ENCODE data around the gene ITGB1BP1.
"Not testable (repeated sequence)": the region's sequence is repeated elsewhere in the genome, so short reads cannot be mapped to it uniquely, and the experiment has no call there.

The ITGB1BP1 gene

DNA sequence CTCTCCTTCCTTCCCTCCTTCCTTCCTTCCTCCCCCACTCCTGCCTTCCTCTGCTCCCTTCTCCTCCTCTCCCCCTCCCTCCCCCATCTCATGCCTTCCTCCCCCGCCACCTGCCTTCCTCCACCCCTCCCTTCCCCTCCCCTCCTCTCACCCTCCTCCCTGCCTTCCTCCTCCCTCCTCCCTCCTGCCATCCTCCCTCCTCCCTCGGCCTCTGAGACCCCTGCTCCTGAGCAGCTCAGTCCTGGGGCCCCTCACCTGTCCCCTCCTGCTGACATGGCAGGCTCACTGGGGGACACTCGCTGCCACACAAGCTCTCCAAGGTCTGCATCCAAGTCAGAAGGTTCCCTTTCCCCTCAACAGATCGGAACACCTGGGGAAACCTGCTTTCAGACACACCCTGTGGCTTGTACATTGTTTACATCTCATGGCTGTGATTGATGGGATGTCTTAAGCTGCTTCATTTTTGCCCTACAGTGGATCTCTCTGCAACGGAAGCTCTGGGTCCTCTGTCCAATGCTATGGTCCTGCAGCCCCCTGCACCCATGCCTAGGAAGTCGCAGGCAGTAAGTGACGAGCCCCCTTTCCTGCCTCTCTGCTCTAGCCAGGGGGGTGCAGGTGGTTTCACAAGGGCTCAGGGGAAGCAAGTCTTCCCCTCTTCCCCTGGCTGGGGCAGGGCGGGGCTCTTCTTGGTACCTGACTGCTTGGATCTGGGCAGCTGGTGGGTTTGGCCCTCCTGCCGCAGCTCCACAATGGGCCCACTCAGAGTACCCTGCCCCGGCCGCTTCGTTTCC lies 22.9 kb downstream of the ITGB1BP1 start:
- DNase-seq, result no peak

DNA sequence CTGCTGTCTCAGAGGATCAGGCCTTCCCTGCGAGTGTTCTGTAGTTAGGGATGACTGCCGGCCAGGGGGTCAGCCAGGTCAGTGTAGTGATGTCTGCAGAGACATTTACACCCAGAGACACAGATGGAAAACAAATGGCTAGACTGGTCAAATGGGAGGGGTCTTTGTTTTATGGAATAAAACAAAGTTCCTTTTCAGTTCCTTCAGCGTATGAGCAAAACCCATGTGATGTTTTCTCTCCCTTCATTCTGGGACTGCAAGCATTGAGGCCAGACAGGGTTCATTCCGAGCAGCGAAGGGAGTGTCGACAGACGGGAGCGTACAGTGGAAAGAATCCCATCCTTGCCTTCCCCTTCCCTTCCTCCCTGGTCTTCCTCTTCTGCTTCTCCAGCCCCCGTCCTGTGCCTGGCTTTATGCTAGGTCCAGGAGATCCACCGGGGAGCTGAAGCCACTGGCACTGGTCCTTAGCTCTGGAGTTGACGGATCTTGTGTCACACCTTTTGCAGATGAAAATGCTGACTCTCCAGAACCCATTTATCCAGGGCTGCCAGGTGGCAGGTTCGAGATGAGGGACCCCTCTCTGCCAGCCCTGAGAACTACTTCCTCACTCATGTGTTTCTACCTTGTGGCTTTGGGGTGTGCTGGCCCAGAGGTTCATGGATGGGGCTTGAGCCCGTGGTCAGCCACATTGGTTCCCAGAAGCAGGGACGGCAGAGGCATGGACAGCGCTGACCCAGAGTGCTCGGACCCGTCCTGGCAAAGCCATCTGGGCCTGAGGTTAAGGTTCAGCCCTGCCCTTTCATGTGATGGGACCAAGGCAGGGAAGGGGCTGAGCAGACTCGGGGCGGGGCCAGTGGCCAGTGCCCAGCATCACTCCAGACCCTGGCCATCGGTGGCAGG lies 24.2 kb downstream of the ITGB1BP1 start:
- no peak for DNase-seq

DNA sequence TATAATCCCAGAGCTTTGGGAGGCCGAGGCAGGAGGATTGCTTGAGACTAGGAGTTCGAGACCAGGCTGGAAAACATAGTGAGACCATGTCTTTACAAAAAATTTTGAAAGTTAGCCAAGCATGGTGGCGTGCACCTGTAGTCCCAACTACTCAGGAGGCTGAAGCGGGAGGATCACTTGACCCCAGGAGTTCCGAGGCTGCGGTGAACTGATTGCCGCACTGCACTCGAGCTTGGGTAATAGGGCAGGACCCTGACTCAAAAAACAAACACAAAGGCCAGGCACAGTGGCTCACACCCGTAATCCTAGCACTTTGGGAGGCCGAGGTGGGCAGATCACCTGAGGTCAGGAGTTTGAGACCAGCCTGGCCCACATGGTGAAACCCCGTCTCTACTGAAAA lies 25.1 kb downstream of the ITGB1BP1 start:
- DNase-seq, result not testable (repeated sequence)

DNA sequence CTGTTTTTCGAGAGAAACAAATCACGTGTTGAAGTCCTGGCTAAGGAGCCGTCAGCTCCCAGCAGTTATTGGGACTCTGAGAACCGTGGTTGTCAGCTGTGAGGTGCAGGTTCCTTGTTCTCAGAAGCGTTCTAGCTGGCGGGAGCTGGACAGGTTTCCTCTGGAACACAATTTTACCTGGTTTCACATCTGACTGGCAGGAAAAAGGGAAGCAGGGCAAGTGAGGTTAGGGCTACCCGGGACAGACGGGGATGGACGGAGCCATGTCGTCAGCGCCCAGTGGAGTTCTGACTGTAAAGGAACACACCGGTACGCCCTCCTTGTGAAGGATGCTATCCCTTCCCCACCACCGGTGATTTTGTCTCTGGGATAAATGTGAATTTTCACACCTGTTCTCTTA lies 26.1 kb downstream of the ITGB1BP1 start:
- DNase-seq, result no peak

DNA sequence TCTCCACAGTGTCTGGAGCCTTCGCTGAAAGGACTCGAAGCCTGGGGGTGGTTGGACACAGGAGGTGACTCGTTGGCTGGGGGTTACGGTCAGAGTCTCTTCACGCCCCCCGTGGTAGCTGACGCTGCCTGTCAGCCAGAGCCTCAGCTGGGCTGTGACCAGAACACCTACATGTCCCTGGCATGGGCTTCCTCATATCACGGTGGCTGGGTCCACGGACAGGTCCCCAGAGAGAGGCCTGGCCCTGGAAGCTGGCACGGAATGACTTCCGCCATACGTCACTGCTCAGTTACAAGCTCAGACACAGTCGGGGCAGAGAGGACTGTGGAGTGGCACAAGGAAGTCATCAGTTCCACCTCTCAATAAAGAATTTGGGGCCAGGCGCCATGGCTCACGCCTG lies 28.5 kb downstream of the ITGB1BP1 start:
- no peak for DNase-seq

DNA sequence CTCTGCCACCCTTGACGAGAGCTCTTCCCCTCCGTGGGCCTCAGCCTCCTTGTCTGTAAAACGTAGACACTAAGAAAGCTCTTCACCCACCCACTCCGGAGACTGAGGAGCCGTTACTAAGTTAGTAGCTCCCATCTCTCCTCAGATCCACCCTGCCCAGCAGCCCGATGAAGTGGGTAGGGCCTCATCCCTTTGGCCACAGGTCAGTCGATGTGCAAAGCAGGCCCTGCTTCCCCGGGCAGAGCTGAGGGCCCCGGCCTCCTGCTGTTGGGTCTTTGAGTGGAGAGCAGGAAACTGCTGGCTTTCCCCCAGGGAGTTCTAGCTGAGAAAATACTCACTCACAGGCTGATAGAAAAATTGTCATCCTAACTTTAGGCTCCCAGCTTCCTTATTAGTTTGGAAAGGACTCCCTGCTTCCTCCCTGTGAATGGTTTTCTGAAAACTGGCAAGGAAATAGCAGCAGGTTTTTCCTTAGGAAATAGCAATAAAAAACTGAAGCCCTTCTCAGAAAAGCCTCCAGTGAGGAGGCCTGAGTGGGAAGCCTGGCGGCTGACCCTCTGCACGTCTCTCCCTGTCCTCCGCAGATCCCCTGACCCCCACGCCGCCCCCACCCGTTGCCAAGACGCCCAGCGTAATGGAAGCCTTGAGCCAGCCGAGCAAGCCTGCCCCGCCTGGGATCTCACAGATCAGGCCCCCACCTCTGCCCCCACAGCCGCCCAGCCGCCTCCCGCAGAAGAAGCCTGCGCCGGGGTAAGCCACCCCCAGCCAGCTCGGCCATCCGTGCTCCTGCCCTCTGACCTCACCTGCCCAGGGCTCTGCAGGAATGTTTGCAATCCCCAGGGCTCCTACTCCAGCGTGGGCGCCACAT lies 30.2 kb downstream of the ITGB1BP1 start:
- DNase-seq, result no peak

DNA sequence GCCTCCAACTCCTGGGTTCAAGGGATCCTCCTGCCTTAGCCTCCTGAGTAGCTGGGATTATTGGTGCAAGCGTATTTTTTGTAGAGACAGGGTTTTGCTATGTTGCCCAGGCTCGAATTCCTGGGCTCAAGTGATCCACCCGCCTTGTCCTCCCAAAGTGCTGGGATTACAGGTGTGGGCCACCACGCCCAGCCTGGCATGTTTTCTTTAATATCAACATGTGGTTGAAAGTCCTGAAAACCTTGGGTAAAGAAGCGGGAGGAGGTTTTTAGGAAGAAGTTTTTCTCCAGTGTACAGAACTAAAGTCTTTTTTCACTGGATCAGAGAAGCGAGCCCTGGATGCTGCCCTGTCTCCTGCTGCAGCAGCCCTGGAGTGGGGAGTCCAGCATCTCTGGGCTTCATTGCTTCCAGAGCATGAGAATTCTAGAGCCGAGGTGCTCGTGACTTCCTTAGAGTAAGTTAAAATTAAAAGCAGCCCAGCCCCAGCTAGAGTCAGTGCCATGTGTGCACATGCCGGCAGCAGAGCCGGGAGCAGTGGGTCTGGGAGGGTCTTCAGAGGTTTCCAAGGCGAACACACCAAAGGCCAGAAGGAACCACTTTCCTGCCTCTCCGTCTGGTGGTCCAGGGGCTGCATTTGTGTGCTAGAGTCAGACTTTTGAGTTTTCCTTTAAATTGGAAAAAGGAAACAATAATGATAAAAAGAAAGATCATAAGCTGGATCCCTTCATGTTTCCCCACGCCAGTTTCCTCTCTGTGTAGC lies 31.2 kb downstream of the ITGB1BP1 start:
- DNase-seq, result no peak

DNA sequence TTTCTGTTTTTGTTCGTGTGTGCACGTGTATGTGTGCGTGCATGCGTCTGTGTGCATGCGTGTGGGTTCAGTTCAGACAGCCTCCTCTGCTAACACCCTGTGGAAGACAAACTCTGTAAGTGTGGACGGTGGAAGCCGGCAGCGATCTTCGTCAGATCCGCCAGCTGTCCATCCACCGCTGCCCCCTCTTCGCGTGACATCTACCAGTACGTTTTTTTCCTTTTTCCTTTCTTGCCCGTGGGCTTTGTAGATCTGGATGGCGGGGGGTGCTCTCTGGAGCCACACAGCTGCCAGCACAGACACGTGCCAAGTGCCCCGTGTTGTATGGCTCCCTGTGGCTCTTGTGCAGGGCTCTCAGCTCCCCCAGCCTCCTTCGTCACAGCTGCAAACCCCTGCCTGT lies 32.3 kb downstream of the ITGB1BP1 start:
- no peak for DNase-seq

DNA sequence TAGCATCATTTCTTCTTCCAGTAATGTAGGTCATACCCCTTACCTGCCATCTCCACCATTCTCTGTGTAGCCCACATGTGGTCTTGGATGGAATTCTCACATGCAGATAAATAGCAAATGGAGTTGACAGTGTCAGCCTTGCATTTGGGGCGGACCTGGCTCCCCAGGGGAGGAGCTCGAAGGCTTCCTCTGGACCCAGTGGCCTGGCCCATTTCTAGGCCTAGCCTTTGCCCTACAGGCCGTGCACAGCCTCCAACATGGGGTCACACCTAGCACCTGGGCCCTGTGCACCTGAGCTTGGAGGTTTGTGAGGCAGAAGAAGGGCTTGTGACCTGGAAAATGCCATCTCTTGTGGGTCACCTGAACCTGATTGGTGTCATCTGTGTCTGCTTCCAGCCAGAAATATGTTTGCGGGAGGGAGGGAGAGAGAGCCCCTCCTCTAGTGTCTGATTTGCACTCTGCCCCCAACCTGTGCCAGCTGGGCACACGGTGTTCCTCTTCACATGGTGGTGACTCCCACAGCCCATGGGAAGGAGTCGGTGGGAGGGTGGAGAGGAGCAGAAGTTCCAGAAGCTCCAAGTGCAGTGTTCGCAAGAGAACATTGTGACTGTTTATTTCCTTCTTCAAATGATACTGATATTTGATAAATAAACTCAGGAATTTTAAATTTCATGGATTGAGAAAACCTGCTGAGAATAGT lies 33.0 kb downstream of the ITGB1BP1 start:
- no peak for DNase-seq

DNA sequence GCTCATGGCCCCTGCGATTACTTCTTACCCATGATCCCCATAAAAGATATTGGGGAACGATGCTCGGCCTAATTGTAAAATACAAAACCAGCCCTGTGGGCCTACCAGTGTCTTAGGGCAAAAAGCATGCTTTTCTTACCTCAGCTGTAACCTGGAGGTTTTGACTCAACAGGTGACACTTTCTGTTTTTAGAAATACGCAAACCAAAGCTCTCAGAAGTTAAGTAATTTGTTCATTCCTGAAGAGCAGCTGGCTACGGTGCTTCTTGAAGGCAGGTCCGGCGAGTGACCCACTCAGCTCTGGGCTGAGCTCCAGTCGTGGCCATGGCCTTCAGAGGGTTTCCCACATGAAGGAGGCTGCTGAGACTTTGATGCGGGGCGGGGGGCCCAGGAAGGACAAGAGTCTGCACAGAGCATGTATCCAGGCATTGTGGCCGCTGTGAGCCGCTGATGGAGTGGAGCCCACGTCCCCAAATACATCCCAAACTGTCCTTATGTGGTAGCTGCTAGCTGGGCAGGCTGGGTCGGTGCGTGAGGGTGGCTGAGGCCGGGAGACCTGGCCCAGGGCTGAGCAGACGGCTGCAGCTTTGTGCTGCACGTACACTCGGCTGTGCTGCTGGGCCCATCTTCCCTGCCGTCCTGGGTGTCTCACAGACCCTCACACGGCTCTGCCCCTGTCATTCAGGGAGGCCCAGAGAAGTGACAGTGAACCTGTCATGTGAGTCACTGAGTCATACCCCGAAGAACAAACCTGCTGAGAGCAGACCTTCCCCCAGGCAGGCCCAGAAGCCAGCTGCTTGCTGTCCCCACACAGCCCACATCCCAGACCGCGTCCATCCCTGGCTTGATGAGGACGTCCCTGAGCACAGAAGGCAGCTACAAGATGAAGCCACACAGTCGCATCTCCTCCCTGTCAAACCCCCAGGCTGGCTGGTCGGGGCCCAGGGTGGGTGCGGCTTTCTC lies 34.1 kb downstream of the ITGB1BP1 start:
- no peak for DNase-seq

DNA sequence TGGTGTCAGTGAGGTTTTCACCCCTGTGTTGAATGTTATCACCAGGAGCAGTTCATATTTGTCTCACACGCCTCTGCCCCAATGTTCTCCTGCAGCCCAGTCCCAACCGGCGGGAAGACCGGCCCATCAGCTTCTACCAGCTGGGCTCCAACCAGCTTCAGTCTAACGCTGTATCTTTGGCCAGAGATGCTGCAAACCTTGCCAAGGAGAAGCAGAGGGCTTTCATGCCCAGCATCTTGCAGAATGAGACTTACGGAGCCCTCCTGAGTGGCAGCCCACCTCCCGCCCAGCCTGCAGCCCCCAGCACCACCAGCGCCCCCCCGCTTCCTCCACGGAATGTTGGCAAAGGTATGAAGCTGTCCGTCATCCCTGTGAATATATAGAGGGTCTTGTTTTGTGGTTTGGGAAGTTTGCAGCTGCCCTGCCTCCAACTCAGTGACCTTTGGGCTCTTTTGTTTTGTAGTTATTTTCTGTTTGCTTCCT lies 35.1 kb downstream of the ITGB1BP1 start:
- DNase-seq, result no peak

DNA sequence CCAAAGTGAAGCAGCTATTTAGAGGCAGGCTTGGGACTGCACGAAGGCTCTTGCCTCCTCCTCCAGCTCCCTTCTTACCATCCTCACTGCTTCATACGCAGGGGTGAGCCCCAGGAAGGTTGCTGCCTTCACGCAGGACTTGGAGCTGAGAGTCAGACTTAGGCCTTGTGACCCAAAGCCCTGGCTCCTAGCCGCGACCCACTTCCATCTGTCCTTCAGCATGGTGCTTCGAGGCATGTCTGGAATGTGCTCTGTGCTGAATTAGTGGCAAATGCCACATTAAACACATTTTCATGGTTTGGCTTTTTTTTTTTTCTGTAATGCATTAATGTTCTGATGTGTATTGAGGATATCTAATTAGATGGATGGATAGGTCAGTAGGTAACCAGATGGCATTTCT lies 37.5 kb downstream of the ITGB1BP1 start:
- no peak for DNase-seq

DNA sequence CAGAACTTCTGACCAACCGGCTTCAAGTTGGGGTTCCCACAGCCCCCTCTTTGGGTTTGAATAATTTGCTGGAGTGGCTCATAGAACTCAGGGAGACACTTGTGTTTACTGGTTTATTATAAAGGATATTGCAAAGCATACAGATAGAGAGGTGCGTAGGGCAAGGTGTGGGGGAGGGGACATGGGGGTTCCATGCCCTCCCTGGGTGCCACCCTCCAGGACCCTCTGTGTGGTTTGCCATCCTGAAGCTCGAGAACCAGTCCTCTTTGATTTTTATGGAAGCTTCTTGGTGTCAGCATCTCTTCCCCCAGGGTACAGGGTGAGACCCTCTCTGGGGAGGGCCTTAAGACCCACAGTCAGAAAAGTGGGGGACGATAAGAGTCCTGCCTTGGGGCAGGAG lies 38.8 kb downstream of the ITGB1BP1 start:
- no peak for DNase-seq

DNA sequence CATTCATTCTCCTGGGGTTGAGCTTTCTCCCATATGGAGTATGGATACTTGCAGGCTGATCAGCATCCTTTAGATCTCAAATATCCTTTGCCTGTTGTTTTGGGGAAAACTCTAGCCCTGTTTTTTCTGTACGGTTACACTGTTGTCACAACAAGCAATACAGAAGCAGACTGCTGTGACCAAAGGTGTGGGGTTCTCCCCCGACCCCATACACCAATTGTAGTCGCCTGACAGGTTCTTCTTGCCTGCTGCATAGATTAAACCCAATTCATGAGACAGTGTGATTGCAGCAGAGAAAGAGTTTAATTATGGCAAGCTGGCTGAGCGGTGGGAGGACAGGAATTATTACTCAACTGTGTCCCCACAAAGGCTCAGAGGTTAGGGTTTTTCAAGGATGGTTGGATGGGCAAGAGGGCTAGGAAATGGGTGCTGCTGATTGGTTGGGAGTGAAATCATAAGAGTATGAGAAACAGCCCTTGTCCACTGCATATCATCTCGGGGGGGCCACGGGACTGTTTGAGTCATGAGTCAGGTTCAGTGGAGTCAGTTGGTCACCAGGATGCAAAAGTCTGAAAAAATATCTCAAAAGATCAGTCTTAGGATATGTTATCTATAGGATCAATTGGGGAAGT lies 40.6 kb downstream of the ITGB1BP1 start:
- DNase-seq, result no peak

DNA sequence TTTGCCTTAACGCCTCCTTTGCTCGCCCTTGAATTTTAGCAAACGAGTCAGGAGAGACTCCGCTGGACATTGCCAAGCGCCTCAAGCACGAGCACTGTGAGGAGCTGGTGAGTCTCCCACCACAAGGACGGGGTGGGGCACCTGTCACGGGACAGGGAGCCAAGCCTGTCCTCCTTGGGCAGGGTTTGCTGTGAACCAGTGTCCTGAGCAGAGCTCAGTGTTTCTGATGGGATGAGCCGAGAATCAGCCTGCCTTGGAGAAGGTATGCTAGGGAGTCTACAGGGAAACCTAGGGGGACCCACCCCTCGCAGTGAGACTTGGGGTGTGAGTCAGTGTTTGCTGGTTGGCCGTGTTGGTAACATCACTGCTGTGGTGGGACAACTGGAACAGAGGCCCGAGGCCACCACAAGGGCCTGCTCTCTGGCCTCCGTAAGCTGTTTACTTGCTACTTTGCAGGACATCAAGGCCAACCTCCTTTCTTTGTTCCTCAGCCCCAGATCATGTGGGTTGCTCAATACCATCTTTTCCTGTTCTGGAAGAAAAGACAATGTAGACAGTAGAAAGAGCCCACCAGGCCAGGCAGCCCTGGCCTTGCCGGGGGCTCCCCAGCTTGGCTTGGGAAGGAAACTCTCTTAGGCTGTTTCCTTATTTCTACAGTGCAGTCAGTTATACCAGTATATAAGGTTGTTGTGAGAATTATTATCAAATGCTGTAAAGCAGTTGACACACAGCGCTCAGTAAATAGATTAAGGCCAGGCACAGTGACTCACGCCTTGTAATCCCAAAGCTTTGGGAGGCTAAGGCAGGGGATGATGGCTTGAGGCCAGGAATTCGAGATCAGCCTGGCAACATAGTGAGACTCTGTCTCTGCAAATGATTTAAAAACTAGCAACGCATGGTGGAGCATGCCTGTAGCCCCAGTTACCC lies 42.4 kb downstream of the ITGB1BP1 start:
- DNase-seq, result no peak

DNA sequence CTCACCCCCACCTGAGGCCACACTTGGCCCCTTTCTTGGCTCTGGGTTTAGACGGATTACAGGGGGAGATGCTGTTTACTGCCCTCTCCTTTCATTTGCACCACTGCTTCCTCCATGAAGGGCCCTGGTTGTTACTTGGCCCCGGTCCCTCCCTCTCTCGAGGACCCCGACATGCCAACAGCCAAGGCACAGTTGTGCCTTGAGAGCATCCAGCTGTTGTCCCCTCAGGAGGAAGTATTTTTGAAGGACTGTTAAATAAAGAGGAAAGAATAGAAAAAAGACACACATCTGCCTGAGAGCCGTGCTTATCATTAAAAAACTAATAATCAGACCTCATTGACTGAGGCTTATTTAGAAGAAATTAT lies 44.0 kb downstream of the ITGB1BP1 start:
- DNase-seq, result no peak

DNA sequence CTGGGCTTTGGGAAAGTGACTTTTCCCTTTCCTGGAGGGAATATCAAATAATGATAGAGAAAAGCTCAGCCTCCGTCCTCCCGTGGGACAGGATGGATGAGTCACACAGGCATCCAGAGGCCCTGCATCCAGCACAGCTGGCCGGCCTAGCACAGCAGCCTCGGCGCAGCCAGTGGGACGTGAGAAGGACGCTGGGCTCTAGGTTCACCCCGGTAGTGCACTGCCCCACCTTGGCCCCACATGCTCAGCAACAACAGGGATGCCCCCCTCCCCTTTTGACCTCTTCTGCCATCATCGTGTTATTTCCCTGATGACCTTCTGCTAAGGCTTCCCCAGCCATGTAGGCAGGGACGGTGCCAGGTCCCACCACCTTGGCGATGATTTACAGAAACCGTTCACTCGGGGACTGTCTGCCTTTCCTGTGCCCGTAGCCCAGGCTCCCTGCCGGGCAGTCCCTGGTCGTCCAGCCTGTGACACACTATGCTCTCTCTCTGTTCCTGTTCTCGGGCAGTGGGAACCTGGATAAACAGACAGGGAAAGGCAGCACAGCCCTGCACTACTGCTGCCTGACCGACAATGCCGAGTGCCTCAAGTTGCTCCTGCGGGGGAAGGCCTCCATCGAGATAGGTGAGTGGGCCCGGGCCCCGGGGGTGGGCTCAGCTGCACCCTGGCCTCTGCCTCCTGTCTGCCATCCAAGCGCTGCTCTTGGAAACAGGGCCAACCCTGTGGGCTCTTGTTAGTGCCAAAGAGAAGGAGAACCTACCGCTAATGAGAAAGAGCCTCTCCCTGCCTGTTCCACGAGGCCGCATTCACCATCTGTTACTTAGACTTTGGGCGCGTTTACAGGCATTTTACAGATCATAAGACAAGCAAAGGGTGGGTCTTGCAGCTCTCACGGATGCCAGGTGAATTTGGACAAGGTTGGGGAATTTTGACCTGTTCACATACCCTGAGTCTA lies 44.6 kb downstream of the ITGB1BP1 start:
- no peak for DNase-seq
